Epithelial cell of proximal tubule (primary cell): ENCODE results near the gene TTLL10. TPM values are rescaled to one million over a fixed set of nuclear protein-coding genes. Genes with fewer than 3 reads are reported as not detected.

Experiments used
- DNase-seq: peaks from one replicate; pipeline ENCODE4 v3.0.0-alpha.2; 2011; ENCODE audit warnings: low read depth
- H3K4me3 ChIP-seq: 2 replicates; pipeline ENCODE4 v1.5.1; 2011; ENCODE audit warnings: low read depth, mild to moderate bottlenecking, low read length
- total RNA-seq: library from RNA; depleted of rRNA; stranded (reverse); fragments of >200 nt; gene quantifications from 2 replicates; pipeline ENCODE4 v1.2.3, GENCODE V29; 2015
- TF ChIP-seq, protein P1 (sequence below): conservative IDR thresholded peaks from 2 replicates; pipeline ENCODE4 v1.5.1; 2012; ENCODE audit warnings: low read depth, mild to moderate bottlenecking, low read length

The TTLL10 gene
- total RNA-seq, 1 donor from 2014 or later = not detected

DNA sequence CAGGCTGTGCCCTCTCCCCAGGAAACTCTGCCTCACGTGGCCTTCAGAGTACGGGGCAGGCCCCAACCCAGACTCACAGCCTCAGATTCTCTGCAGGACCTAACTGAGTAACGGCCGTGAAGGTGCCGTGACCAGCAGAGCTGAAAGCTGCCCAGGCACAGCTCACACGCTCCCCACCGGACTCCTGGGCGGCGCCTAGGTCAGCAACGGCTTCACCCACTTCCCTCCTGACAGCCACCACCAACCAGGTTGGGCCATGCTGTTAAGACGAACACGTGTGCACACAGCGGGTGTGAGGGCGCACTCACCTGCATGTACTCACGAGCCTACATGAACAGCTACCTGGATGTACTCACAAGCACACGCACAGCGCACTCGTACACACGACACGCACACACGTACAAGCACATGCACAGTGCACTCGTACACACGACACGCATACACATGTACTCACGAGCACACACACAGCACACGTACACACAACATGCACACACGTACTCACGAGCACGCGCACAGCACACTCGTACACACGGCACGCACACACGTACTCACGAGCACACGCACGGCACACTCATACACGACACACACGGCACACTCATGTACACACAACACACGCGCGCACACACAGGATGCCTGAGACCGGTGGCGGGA lies 49.0 kb downstream of the TTLL10 start:
- H3K4me3 ChIP-seq = no peak overlapping the region
- TF ChIP-seq, protein P1, sequence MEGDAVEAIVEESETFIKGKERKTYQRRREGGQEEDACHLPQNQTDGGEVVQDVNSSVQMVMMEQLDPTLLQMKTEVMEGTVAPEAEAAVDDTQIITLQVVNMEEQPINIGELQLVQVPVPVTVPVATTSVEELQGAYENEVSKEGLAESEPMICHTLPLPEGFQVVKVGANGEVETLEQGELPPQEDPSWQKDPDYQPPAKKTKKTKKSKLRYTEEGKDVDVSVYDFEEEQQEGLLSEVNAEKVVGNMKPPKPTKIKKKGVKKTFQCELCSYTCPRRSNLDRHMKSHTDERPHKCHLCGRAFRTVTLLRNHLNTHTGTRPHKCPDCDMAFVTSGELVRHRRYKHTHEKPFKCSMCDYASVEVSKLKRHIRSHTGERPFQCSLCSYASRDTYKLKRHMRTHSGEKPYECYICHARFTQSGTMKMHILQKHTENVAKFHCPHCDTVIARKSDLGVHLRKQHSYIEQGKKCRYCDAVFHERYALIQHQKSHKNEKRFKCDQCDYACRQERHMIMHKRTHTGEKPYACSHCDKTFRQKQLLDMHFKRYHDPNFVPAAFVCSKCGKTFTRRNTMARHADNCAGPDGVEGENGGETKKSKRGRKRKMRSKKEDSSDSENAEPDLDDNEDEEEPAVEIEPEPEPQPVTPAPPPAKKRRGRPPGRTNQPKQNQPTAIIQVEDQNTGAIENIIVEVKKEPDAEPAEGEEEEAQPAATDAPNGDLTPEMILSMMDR = no peak
- no peak for DNase-seq

DNA sequence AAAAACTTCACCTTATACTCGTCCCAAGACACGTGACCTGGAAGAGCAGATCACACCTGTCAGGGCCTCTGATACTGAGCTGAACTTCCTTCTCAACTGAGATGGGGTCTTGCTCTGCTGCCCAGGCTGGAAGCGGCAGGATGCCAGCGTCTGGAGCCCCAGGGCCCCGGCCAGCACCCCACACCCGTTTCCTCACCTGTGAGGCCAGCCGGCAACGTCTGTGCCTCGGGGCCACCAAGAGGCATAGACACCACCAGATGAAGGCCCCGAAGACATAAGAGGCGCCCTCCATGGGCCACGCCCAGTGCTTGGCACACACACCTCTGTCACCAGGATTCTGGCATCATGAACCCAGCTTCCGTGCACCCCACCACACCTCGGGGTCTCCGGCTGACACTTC lies 49.6 kb downstream of the TTLL10 start:
- TF ChIP-seq, protein P1 = no peak
- DNase-seq = no peak

DNA sequence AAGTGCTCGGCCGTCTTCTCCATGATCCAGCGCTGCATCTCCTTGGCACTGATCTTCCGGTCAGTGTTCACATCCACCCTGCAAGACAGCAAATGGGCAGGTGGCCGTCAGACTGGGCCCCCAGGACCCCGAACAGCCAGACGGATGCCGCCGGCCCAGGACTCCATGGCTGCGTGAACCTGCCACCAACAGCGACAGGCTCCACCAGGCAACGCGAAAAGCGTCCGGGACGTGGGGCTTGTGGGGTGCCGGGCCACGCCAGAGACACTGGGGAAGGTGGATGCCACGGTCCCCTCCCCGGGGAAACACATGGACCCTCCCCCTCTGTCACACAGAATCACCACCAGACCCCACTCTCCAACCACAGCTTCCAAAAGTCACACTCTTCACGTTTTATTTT lies 50.2 kb downstream of the TTLL10 start:
- no peak for DNase-seq
- H3K4me3 ChIP-seq = no peak overlapping the region
- TF ChIP-seq, protein P1 = no peak

More for the DNA sequence above, 49.6 kb downstream of the TTLL10 start:
- no peak overlapping the region for H3K4me3 ChIP-seq

DNA sequence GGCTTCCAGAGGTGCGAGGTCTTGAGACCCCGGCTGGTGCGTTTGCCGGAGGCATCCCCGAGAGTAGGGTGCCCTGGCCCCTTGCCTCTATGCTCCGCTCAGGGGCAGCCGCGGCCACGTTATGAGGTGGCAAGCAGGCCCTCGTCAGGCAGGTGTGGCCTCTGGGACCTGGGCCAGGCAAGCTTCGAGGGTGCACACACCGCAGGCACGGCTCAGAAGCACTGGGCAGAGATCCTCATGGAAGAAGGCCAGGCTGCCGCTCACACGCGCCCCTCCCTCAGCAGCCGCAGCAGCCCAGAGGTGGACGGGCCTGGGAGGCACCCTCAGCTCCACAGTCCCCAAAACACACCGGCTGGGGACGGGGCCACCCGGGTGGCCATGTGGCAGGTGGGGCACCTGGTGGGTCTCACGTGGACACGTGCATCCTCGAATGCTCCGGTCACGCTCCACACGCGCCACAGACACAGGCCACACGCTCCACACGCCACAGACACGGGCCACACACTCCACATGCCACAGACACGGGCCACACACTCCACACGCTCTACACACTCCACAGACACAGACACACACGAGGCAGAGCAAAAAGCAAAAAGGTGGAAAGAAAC lies 51.7 kb downstream of the TTLL10 start:
- no peak for DNase-seq
- TF ChIP-seq, protein P1 = no peak
- no peak overlapping the region for H3K4me3 ChIP-seq

DNA sequence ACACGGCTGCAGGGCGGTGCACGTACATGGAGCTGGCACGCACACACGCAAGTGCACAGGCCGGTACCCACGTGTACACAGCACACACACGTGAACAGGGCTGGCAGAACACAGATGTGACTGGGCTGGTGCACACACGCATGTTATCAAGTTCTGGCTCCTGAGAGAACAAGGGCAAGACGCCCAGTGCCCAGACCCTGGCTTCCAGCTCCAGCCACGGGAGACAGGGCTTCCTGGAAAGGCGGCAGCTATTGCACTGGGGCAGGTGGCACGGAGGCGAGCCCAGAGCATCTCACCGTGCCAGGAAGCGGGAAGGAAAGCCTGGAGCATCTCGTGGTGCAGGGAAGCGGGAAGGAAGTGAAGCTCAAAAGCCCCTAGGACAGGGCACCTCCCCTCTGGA lies 52.2 kb downstream of the TTLL10 start:
- no peak for DNase-seq
- TF ChIP-seq, protein P1 = no peak
- no peak overlapping the region for H3K4me3 ChIP-seq

DNA sequence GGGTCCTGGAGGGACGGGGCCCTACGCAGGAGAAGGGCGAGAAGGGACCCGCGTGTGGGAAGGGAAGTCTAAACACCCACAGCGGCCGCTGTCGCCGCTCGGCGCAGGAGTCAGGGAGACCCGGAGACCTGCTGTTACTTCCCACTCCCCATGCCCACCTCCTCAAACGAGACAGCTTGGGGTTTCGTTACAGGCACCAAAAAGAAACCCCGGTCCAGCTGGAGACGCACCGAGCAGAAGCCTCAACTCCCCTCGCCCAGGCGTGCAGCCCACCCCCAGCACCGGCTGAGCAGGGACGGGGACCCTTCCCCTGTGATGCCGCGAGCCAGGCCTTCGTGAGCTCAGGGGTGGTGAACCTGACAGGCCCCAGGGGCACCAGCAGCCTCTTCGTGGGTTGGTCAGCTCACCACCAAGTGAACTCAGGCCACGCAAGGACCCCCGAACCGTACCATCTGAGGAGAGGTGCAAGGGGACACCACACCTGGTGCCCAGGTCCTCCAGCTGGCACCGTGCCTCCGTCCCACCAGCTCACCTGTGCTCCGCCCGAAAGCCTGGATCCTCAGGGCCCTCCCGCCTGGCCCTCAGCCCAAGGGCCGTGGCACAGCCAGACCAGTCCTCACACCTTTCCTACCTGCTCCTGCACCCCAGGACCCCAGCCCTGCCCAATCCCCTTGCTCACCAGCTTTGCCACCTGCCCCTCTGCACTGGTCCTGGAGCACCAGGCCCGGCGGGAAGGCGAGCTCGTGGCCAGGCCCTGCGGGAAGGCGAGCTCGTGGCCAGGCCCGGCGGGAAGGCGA lies 53.1 kb downstream of the TTLL10 start:
- TF ChIP-seq, protein P1 = no peak
- no peak overlapping the region for H3K4me3 ChIP-seq
- DNase-seq = no peak
